HG03060 (cell line): ENCODE data around the gene CHD6.

Source experiments
- ATAC-seq: cut with Tn5 transposase; IDR thresholded peaks from one replicate; pipeline ENCODE4 v1.9.1; 2021; ENCODE audit warnings: low read depth, moderate number of reproducible peaks; ENCODE audit not compliant: unreplicated experiment

CHD6 gene

GRCh38 chr20:41621971-41622370 is 3.8 kb upstream of the CHD6 start:
- ATAC-seq, result no peak

DNA sequence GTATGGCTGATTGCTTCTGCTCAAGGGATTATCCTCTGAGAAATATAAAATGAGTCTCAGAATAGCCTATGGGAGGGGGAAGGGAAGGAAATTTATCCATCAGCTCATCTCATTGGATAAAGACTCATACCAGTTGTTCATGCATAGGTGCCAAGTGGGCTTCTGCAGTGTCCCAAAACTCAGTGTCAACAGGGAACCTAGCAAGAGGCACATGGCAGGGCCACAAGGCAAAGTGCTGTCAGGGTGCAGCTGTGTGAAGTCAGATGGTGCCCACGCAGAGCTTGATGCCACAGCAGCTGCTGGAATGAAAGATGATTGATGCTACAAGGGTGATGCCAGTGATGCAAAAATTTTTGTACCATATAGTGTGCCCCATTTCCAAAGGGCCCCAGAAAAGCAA is 3.2 kb upstream of the CHD6 start:
- ATAC-seq, result no peak

- no peak for ATAC-seq
Observed at GRCh38 chr20:41619360-41620100, 1.4 kb upstream of the CHD6 start.

DNA sequence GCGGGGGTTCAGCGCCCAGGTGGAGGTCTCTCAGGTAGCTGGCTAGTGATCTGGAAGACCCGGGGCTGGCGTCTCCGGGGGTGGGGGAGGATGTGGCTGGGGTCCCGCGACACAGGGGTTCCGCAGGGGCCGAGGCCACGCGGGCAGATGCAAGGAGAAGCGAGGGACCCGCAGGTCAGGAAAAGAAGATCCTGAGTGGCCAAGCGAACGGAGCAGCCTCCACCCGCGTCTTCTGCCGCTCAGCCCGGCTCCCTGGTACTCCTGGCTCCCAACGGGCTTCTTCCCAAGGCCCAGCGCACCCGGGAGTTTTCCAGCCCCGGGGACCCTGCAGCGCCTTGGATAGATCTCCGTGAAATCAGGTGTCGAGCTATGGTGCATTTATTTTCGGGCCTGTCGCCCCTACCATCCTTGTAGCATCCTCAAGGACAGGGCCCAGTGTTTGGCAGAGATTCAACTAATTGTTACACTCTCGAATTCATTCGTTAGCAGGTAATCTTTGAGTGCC is 682 bp upstream of the CHD6 start:
- ATAC-seq, result no peak

- no peak for ATAC-seq
Observed at GRCh38 chr20:41617059-41617901, 897 bp downstream of the CHD6 start.

- no peak for ATAC-seq
Observed at GRCh38 chr20:41616228-41616627, 1.9 kb downstream of the CHD6 start.

GRCh38 chr20:41615676-41616075 is 2.5 kb downstream of the CHD6 start:
- no peak for ATAC-seq

DNA sequence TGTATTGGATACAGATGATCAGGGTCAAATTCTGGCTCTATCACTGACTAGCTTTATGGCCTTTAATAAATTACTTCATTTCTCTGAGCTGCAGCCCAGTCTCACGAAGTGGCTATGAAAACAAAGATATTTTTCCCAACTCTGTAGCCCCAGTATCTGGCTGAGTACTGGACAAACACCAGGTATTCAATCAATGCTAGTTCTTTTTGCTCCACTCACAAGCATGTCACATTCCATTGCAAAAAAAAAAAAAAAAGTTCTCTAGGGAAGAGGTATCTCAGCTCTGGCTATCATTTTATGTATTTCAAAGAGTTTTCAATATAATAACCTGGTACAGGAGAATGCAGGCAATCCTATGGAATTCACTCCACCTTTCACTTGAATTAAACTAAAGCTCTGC is 3.1 kb downstream of the CHD6 start:
- ATAC-seq, result no peak

- no peak for ATAC-seq
Observed at GRCh38 chr20:41613321-41613720, 4.9 kb downstream of the CHD6 start.

DNA sequence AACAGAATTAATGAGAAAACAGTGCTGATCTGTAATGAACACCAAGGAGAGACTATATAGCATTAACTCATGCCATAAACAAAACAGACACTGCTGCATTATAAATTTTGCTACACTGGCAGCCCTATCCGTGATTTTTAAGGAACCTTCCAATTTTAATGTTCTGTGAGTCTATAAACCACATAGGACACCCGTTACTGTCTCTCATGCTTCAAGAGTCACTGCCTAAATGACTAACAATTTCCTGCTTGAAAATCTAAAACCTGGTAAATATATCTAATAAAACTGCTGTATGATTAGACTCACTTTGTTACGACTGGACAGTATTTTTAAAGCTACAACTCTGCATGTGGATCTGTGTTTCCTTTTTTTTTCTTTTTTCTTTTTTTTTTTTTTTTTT is 8.7 kb downstream of the CHD6 start:
- no peak for ATAC-seq

GRCh38 chr20:41608606-41609005 is 9.6 kb downstream of the CHD6 start:
- ATAC-seq, result no peak

DNA sequence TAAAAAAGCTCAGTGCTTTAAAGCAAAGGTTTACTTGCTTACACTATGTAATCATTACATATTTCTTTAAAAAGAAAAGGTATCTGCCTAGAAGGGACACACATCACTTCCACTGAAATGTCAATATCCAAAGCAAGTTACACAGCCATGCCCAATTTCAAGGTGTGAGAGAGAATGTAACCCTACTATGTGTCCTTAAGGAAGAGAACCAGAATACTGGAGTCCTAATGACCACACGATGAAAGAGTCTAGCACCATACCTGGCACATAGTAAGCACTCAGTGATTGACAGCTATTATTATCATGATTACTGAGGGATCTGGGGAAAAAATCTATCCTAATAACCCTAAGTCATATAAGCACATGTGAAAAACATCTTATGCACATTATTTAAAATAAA is 10.4 kb downstream of the CHD6 start:
- ATAC-seq, result no peak

DNA sequence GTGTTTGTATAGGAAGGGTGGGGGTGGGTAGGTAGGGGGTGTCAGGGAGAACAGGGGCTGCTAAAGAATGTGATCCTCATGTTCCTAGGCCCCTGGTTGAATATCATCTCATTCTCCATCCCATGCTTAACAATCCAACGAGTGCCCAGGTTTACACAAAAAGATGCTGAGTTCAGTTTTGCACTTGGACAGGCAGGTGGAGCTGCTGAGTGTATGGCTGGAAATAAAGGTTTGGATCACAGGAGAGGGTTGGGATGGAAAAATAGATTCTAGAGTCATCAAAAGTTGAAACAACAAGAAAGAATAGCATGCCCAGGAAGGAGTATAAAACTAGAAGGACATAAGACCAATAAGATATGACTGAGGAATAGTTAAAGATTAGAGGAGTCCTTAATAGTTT is 14.2 kb downstream of the CHD6 start:
- ATAC-seq, result no peak

DNA sequence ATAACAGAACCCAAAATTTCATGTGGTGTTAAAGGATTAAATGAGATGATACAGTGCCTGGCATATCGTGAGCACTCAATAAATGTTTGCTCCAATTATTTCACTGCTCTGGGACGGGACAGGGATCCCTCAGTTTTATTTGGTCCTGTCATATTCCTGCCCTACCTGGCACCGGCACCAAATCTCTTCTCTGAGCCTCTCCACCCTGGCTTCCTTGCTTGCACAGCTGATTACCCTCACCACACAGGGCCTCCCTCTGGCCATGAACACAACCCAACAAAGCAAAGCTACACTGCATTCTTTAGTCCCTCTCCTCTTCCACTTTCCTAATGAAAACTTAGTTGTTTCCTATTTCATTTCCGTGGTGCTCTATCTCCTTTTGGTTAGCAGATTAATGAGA is 16.4 kb downstream of the CHD6 start:
- ATAC-seq, result no peak

GRCh38 chr20:41600926-41601631 is 17.1 kb downstream of the CHD6 start:
- no peak for ATAC-seq

DNA sequence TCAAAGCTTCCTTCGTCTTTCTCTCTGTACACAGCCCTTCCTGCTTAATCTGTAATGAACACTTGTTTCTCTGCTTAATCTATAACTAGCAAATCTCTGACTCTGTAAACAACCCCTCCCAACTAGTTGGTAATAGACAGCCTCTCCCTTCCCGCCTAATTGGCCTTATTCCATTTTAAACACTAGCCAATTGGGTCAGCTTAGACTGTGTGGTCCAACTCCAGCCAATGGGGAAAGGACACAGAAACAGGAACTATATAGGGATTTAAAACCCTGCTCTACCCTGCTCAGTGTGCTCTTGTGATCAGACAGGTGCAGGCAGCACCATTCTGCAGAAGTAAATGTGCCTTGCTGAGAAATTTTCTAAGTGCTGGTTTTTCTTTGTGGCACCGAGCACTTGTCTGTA is 18.5 kb downstream of the CHD6 start:
- ATAC-seq, result no peak

- no peak for ATAC-seq
Observed at GRCh38 chr20:41598719-41599118, 19.5 kb downstream of the CHD6 start.

DNA sequence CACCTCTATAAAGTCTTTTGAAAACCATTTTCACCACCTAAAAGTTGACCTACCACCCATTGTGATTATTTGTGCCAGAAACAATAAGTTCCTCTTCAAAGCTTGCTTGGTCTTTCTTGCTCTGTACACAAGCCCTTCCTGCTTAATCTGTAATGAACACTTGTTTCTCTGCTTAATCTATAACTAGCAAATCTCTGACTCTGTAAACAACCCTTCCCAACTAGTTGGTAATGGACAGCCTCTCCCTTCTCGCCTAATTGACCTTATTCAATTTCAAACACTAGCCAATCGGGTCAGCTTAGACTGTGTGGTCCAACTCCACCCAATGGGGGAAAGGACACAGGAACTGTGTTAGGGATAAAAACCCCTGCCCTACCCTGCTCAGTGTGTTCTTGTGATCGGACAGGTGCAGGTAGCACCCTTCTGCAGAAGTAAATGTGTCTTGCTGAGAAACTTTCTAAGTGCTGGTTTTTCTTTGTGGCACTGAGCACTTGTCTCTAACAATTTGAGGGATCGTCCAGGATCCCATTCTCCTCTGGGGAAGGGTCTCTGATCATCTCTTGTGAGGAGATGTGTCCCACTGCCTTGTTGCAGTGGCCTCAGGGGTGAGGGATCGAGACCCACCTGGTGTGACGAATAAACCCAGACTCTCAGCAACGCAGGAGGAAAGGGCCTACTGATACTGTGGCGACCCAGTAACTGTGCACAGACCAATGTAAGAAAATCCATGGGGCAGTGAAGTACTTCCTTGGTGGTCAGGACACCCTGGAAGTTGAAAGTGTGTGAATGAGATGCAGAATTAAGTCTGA is 23.5 kb downstream of the CHD6 start:
- no peak for ATAC-seq

- ATAC-seq, result no peak
Observed at GRCh38 chr20:41592516-41593216, 25.5 kb downstream of the CHD6 start.

- no peak for ATAC-seq
Observed at GRCh38 chr20:41587956-41588355, 30.2 kb downstream of the CHD6 start.
